DOHH2 (cell line): ENCODE measurements around the gene SLC7A7.

Experiments
- EZH2phosphoT487 ChIP-seq: fragments of 200-600 bp; sonication (generic); IDR thresholded peaks from 2 replicates; pipeline ENCODE4 v1.6.1; 2017; ENCODE audit warnings: borderline replicate concordance, mild to moderate bottlenecking, antibody characterized with exemption, low read length, moderate library complexity, mixed read lengths
- TF ChIP-seq, protein P1 (sequence below): fragments of 200-600 bp; sonication (generic); IDR thresholded peaks from one replicate; pipeline ENCODE4 v1.5.1; 2014; ENCODE audit warnings: antibody characterized with exemption, mild to moderate bottlenecking, low read depth, low read length; ENCODE audit not compliant: poor library complexity, severe bottlenecking

DNA sequence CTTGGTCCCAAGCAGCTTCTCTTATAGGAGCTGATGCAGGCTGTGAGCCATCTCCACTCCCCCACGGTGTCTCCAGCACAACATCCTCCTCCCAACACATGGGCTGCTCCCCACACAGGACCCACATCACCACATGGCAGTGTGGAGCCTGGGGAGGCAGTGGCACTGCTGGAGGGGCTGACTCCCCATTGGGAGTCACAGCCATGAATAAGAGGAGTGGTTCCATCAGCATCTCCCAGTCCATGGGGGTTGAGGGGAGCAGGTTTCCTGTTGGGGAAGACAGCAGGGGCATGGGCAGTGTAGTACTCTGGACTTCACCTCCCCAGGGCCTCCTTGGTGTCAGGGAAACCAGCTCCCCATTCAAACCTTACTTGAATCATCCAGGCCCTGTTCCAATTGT, 89.2 kb downstream of the SLC7A7 start:
- TF ChIP-seq, protein P1, sequence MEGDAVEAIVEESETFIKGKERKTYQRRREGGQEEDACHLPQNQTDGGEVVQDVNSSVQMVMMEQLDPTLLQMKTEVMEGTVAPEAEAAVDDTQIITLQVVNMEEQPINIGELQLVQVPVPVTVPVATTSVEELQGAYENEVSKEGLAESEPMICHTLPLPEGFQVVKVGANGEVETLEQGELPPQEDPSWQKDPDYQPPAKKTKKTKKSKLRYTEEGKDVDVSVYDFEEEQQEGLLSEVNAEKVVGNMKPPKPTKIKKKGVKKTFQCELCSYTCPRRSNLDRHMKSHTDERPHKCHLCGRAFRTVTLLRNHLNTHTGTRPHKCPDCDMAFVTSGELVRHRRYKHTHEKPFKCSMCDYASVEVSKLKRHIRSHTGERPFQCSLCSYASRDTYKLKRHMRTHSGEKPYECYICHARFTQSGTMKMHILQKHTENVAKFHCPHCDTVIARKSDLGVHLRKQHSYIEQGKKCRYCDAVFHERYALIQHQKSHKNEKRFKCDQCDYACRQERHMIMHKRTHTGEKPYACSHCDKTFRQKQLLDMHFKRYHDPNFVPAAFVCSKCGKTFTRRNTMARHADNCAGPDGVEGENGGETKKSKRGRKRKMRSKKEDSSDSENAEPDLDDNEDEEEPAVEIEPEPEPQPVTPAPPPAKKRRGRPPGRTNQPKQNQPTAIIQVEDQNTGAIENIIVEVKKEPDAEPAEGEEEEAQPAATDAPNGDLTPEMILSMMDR: no peak
- TF ChIP-seq EZH2phosphoT487: no peak
